Fibroblast of skin of left quadriceps (primary cell): ENCODE data around the gene MLST8.

ENCODE experiments used
- DNase-seq, 2 experiments: peaks; one replicate each; pipeline ENCODE4 v3.0.0-alpha.2; 2013; ENCODE audit warnings: low read depth in 2 of 2

The MLST8 gene, protein sequence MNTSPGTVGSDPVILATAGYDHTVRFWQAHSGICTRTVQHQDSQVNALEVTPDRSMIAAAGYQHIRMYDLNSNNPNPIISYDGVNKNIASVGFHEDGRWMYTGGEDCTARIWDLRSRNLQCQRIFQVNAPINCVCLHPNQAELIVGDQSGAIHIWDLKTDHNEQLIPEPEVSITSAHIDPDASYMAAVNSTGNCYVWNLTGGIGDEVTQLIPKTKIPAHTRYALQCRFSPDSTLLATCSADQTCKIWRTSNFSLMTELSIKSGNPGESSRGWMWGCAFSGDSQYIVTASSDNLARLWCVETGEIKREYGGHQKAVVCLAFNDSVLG

GRCh38 chr16:2205104-2205966 is at the start of gene MLST8:
Gene MLST8, plus strand, starts transcription at chr16:2205454. Its CDS starts 632 bp downstream, at chr16:2206086.
- DNase-seq: peak; percentile 71 to 72

GRCh38 chr16:2155977-2156848 is 49.0 kb upstream of the MLST8 start:
- no peak for DNase-seq

GRCh38 chr16:2156849-2157224 is 48.4 kb upstream of the MLST8 start:
- DNase-seq: no peak

- DNase-seq: no peak
Observed at GRCh38 chr16:2157480-2158261, 47.6 kb upstream of the MLST8 start.

DNA sequence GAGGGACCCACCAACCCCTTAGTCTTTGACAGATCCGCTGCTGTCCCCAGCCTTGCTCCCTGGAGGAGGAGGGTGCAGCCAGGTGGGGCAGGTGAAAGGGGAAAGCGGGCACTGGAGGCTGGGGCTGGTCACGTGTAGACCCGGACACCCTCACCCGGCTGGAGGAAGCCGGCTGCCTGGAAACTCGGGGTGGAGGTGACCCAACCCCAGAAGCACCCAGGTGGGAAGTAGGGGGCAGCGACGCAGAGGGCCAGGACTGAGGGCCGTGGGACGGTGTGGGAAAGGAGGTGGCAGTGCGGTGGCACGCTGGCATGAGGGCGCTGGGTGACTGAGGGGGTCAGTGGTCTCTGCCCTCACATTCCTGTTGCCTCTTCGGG is 47.0 kb upstream of the MLST8 start:
- DNase-seq: no peak

GRCh38 chr16:2159175-2159838 is 45.9 kb upstream of the MLST8 start:
- no peak for DNase-seq

GRCh38 chr16:2160915-2161551 is 44.2 kb upstream of the MLST8 start:
- no peak for DNase-seq

- DNase-seq: no peak
Observed at GRCh38 chr16:2161911-2162310, 43.3 kb upstream of the MLST8 start.

GRCh38 chr16:2162676-2163118 is 42.6 kb upstream of the MLST8 start:
- DNase-seq: no peak

DNA sequence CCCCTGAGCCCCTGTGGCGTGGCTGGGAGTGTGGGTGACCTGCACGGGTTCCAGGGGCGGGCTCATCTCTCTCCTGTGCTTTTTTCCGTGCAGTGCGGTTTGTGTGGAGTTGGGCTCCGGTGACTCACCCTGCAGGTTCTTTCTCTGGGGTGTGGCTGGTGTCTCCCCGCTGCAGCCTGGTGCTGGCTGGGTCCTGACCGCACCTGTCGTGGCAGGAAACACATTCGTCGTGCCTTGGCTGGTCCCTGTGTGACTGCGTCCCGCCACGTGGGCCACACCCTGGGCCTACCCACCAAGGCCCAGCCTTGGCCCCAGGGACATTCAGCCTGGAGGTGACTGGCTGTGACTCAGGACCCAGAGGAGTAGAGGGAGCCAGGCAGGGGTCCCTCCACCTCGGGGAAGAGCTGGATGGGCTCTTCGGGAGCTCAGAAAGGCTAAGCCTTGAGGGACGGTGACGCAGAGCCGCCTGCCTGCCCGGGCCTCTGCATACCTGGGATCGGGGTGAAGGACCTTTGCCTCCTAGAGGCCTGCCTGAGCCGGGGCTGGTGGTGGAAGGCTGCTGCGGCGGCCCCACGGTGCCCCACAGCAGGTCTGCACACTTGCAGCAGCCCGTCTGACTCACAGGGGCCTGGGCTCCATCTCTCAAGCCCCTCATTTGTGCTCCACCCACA is 41.9 kb upstream of the MLST8 start:
- no peak for DNase-seq

DNA sequence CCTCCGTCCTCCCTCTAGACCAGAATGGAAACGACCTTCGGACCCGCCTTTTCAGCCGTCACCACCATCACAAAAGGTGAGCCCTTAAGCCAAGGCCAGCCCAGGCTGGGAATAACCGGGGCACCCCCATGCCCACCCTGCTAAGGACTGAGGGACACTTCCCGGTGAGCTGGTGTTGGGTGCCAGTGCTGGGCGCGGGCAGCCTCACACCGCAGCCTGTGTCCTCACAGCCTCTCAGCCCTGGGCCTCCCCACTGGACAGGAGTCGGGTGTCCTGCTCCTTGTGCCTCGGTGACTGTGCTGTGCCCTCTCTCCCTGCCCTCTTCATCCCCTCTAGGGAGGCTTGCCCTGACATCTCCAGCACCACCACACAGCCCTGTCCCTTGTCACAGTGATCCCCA is 39.4 kb upstream of the MLST8 start:
- no peak for DNase-seq

DNA sequence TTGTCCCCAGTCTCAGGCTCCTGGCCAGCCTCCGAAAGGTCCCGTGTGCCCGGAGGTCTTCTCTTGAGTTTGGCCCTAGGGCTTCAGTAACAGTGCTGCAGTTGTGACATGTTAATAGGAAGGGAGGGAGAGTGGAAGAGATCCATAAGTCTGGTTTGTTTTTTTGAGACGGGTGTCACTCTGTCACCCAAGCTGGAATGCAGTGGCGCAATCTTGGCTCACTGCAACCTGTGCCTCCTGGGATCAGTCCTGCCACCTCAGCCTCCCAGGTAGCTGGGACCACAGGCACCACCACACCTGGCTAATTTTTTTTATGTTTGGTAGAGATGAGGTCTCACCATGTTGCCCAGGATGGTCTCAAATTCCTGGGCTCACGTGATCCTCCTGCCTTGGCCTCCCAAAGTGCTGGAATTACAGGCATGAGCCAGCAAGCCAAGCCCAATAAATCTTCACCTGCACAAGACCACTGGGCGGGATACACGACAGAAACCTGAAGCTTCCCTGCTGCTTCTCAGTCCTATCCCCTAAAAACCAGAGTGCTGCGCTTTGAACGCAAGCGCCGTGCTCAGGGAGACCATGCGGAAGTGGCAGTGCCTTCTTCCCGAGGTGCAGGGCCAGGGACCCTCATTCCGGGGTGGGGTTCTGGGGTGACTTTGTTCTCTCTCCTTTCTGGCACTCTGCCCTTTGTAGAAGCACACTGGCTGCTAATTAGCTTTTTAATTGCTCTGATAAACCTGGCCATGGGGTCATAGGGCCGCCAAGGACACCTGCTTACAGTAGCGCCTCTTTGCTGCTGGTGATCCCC is 38.8 kb upstream of the MLST8 start:
- no peak for DNase-seq

GRCh38 chr16:2167068-2167638 is 38.1 kb upstream of the MLST8 start:
- DNase-seq: no peak

- no peak for DNase-seq
Observed at GRCh38 chr16:2170080-2170479, 35.2 kb upstream of the MLST8 start.

DNA sequence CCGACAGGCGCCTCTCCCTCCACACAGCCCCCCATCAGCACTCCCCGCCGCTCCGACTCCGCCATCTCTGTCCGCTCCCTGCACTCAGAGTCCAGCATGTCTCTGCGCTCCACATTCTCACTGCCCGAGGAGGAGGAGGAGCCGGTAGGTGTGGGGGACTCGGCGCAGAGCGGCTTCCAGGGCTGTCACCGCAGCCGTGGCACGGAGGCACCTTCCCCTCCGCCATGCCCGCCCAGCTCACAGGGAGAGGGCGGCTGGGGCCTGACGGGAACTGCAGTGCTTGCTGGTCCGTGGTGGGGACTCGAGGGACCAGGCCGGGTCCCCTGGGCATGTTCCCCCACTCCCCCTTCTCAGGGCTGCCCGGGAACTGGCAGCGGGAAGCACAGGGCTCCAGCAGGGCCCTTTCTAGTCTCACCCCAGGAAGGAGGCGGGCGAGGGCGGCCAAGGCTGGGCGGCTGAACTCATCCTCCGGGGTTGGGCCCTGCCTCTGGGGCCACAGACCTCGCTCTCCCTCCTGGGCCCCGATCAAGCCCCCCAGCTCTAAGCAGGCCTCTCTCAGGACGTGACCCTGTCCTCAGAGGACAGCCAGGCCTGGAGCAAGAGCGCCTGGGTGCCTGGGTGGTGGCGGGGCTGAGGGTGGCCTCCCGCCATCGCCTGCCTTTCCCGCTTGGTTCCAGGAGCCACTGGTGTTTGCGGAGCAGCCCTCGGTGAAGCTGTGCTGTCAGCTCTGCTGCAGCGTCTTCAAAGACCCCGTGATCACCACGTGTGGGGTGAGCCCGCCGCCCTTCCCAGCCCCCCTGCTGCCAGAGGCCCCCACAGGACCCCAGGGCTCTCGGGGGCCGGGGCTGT is 34.4 kb upstream of the MLST8 start:
- no peak for DNase-seq

DNA sequence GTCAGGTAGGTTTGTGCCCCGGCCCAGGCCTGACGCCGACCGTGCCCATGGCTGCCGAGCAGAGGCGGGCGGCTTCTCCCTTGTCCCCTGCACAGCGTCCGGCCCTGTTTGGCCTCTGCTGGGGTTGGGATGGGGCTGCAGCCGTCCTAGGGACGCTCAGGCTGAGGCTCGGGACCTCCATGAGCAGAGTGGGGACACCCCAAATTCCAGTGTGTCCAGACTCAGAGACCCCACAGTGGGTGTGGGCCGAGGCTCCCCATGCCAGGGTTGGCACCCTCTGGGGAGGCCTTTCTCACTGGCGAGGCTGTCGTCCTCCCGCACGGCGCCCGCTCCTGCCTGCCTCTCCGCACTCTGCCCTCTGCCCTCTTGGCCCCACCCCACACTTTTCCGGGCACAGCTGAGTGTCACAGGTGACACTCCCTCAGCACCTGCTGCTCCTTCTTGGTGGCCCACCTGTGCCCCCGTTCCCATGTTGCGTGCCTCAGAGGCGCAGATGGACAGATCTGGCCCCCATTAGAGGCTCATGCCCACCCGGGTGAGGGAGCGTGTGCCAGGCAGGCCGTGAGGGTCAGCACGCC is 33.6 kb upstream of the MLST8 start:
- DNase-seq: no peak

DNA sequence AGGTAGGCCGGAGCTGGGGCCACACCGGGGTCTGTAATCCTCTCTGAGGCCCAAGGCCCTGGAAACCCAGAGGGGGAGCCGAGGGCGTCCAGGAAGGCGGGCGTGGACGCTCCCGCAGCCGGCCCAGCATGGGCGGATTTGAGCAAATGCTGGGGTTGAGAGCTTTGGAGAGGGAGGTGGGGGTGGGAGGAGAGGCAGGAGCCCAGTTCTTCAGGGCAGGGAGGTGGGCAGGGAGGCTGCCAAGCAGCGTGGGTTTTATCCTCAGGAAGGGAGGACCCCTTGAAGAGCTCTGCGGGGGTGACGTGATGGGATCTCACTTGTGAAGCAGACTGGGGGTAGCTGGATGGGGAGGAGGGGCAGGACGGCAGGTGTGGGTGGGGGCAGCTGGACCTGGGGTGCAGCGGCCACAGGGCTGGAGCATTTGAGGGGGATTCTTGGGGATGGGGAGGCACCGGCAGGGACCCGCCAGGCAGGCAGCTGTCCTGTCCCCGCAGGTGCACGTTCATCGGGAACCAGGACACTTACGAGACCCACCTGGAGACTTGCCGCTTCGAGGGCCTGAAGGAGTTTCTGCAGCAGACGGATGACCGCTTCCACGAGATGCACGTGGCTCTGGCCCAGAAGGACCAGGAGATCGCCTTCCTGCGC is 32.4 kb upstream of the MLST8 start:
- DNase-seq: no peak
